ENCODE results near the gene DERL3.

- TF ChIP-seq CTCF (IDR thresholded peaks at IDR 0.05) (no peak), POLR2A (IDR thresholded peaks at IDR 0.05) (no peak)
These were observed 35.6 kb downstream of the DERL3 start for GRCh38 chr22:23803001-23803819.

Measured in adrenal gland (tissue), 5 donors.